DOHH2 (cell line): Measurements from ENCODE around the gene SRRM2.

ENCODE experiments used
- H3F3A ChIP-seq: fragments of 200-600 bp; sonication (generic), shearing (Covaris generic); 2 replicates; pipeline ENCODE4 v1.6.0; 2016; ENCODE audit warnings: antibody characterized with exemption, mild to moderate bottlenecking; ENCODE audit not compliant: control insufficient read depth, insufficient read depth
- H3K27ac ChIP-seq: fragments of 200-600 bp; sonication (generic); 2 replicates; pipeline ENCODE4 v1.5.1; 2014; ENCODE audit warnings: low read depth, mild to moderate bottlenecking, low read length, moderate library complexity
- H3K27me3 ChIP-seq: fragments of 200-600 bp; sonication (generic); 2 replicates; pipeline ENCODE4 v1.6.1; 2014; ENCODE audit warnings: mild to moderate bottlenecking, low read length, mixed read lengths; ENCODE audit not compliant: control insufficient read depth
- H3K36me3 ChIP-seq: fragments of 200-600 bp; sonication (generic); 2 replicates; pipeline ENCODE4 v1.6.1; 2014; ENCODE audit warnings: mild to moderate bottlenecking, low read length, moderate library complexity, mixed read lengths; ENCODE audit not compliant: control insufficient read depth
- H3K4me1 ChIP-seq: fragments of 200-600 bp; sonication (generic); 2 replicates; pipeline ENCODE4 v1.6.1; 2014; ENCODE audit warnings: mild to moderate bottlenecking, low read length, mixed read lengths; ENCODE audit not compliant: control insufficient read depth
- H3K4me2 ChIP-seq: fragments of 200-600 bp; sonication (generic); 2 replicates; pipeline ENCODE4 v1.6.0; 2014; ENCODE audit warnings: mild to moderate bottlenecking, low read length, moderate library complexity
- H3K4me3 ChIP-seq: fragments of 200-600 bp; sonication (generic); 2 replicates; pipeline ENCODE4 v1.5.1; 2014; ENCODE audit warnings: mild to moderate bottlenecking, low read length, mixed read lengths
- H3K79me2 ChIP-seq: fragments of 200-600 bp; sonication (generic); 2 replicates; pipeline ENCODE4 v1.6.1; 2014; ENCODE audit warnings: mild to moderate bottlenecking, low read length, mixed read lengths; ENCODE audit not compliant: control insufficient read depth
- H3K9me2 ChIP-seq: fragments of 200-600 bp; sonication (generic); replicated peaks from 2 replicates; pipeline ENCODE4 v1.6.1; 2014; ENCODE audit warnings: mild to moderate bottlenecking, low read length, mixed read lengths; ENCODE audit not compliant: control insufficient read depth
- H3K9me3 ChIP-seq: fragments of 200-600 bp; sonication (generic); 2 replicates; pipeline ENCODE4 v1.6.1; 2014; ENCODE audit warnings: antibody characterized with exemption, low read length, mixed read lengths; ENCODE audit not compliant: control insufficient read depth, insufficient read depth
- H4K20me1 ChIP-seq: fragments of 200-600 bp; sonication (generic); 2 replicates; pipeline ENCODE4 v1.6.0; 2014; ENCODE audit warnings: low read depth, mild to moderate bottlenecking, antibody characterized with exemption, low read length, moderate library complexity; ENCODE audit not compliant: control insufficient read depth, insufficient read depth
- CTCF ChIP-seq: fragments of 200-600 bp; sonication (generic); IDR thresholded peaks from one replicate; pipeline ENCODE4 v1.5.1; 2014; ENCODE audit warnings: antibody characterized with exemption, mild to moderate bottlenecking, low read depth, low read length; ENCODE audit not compliant: poor library complexity, severe bottlenecking
- EZH2phosphoT487 ChIP-seq: fragments of 200-600 bp; sonication (generic); IDR thresholded peaks from 2 replicates; pipeline ENCODE4 v1.6.1; 2017; ENCODE audit warnings: borderline replicate concordance, mild to moderate bottlenecking, antibody characterized with exemption, low read length, moderate library complexity, mixed read lengths

Gene SRRM2

DNA sequence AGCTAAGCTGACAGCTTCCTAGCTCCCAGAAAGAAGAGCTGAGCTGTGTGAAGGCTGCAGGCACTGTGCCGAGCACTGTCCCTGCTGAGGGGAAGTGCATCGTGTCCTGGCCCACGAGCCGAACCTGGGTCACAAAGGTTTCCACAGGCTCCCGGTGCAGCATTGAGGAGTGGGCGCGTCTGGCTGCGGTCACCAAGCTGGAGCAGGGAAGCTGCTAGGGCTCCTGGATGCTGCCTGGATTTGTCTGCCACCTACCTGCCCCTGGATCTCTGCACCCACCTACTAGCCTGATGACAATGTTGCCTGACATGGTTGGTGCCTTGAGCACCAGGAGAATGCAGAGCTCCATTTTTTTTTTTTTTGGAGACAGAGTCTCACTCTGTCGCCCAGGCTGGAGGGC is 6.5 kb upstream of the SRRM2 start:
- no peak for TF ChIP-seq EZH2phosphoT487
- no peak for TF ChIP-seq CTCF
- Histone ChIP-seq H3K27me3 (no peaks in the 10 kb centered on the region), H3K4me1 (peaks cover 14% of the 10 kb centered on the region), H3K4me2 (no peak overlapping the region), H3K36me3 (peaks cover 15% of the 10 kb centered on the region), H4K20me1 (no peaks in the 10 kb centered on the region), H3K79me2 (peaks cover 18% of the 10 kb centered on the region), H3K4me3 (no peak overlapping the region), H3K9me2 (no peaks in the 10 kb centered on the region), H3K27ac (no peak overlapping the region), H3F3A (no peaks in the 10 kb centered on the region), H3K9me3 (no peaks in the 10 kb centered on the region)

DNA sequence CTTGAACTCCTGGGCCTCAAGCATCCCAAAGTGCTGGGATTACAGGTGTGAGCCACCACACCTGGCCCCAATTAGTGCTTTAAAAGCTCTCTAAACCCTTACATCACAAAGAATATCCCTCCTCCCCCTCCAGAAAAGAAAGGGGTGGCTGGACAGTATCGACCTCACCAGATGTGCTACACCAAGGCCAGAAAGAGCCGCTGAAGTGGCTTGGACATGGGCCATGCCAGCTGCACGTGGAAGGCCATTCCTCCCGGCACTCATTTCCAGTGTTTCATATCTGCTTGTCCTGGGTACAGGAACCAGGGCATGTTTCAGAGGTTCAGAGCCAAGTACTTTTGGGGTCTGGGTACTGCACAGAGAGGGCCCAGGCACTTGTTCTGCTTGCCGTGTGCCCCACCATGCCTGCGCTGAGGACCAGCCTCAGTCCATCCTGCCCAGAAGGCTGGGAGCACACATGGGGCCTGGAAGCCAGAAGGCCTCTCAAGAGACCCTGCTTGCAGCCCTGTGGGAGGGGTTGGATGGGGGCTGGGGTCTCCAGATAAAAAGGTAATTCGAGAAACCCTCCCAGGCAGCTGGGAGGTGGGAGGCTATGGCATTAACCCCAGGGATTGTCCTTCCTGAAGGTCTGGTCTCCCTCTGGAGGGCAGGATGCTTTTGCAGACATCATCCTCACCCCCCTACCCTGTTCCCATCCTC is 3.5 kb upstream of the SRRM2 start:
- TF ChIP-seq EZH2phosphoT487 (no peak), CTCF (no peak)
- peaks cover 21% of the 10 kb centered on the region for H3K4me1 ChIP-seq
- H3K36me3 ChIP-seq, result peaks cover 33% of the 10 kb centered on the region
- no peaks in the 10 kb centered on the region for H3K9me3 ChIP-seq
- H3F3A ChIP-seq, result peaks cover 3% of the 10 kb centered on the region; the same call in 1 of the 2 replicates
- peaks cover 6% of the 10 kb centered on the region; the same call in 1 of the 2 replicates for H4K20me1 ChIP-seq
- H3K79me2 ChIP-seq, result peaks cover 42% of the 10 kb centered on the region
- no peak overlapping the region for H3K27ac ChIP-seq
- H3K9me2 ChIP-seq, result no peaks in the 10 kb centered on the region
- H3K27me3 ChIP-seq, result no peaks in the 10 kb centered on the region
- H3K4me2 ChIP-seq, result no peak overlapping the region
- no peak overlapping the region for H3K4me3 ChIP-seq

DNA sequence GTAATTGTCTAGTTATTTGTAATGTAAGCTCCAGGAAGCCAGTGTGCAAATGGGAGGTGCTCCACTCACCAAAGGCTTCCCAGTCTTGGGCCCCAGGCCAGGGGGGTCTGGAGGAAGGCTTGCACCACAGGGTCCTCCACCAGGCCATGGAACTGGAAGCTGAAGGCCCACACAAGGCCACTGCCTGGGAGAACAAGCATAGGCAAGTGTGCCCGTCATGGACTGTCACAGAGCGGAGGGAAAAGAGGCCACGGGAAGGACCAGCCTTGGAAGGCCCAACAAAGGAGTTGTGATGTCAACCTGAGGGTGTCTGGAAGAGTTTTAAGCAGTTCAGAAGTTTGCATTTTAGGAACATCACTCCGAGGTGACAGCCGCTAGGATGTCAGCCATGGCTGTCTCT is 3.0 kb upstream of the SRRM2 start:
- Histone ChIP-seq H3K9me3 (no peaks in the 10 kb centered on the region), H3F3A (peaks cover 3% of the 10 kb centered on the region; the same call in 1 of the 2 replicates), H3K4me2 (no peak overlapping the region), H4K20me1 (peaks cover 12% of the 10 kb centered on the region; the same call in 1 of the 2 replicates), H3K9me2 (no peaks in the 10 kb centered on the region), H3K27me3 (no peaks in the 10 kb centered on the region), H3K36me3 (peaks cover 39% of the 10 kb centered on the region), H3K79me2 (peaks cover 47% of the 10 kb centered on the region), H3K4me1 (peaks cover 27% of the 10 kb centered on the region), H3K27ac (no peak overlapping the region), H3K4me3 (no peak overlapping the region)
- no peak for TF ChIP-seq CTCF
- TF ChIP-seq EZH2phosphoT487, result no peak
